MM.1S (cell line): ENCODE measurements around the gene EFCAB6.

Experiments used
- DNase-seq: peaks from one replicate; pipeline ENCODE4 v3.0.0-alpha.2; 2015
- H2AFZ ChIP-seq: fragments of 300-600 bp; sonication (generic); 2 replicates; pipeline ENCODE4 v1.6.0; 2016; ENCODE audit warnings: antibody characterized with exemption, low read length
- H3F3A ChIP-seq: fragments of 300-600 bp; sonication (generic); 2 replicates; pipeline ENCODE4 v1.6.1; 2016; ENCODE audit warnings: mild to moderate bottlenecking, antibody characterized with exemption, low read length, moderate library complexity, mixed read lengths; ENCODE audit not compliant: insufficient read depth
- H3K27ac ChIP-seq: fragments of 300-600 bp; sonication (generic); 2 replicates; pipeline ENCODE4 v1.5.1; 2016; ENCODE audit warnings: mild to moderate bottlenecking, low read length
- H3K27me3 ChIP-seq: fragments of 300-600 bp; sonication (generic); replicated peaks from 2 replicates; pipeline ENCODE4 v1.6.0; 2016; ENCODE audit warnings: low read length; ENCODE audit not compliant: insufficient read depth
- H3K36me3 ChIP-seq: fragments of 300-600 bp; sonication (generic); replicated peaks from 2 replicates; pipeline ENCODE4 v1.6.1; 2016; ENCODE audit warnings: mild to moderate bottlenecking, low read length, mixed read lengths; ENCODE audit not compliant: insufficient read depth
- H3K4me1 ChIP-seq: fragments of 300-600 bp; sonication (generic); 2 replicates; pipeline ENCODE4 v1.6.1; 2016; ENCODE audit warnings: low read length, mixed read lengths
- H3K4me2 ChIP-seq: fragments of 300-600 bp; sonication (generic); 2 replicates; pipeline ENCODE4 v1.6.0; 2016; ENCODE audit warnings: low read depth, low read length
- H3K4me3 ChIP-seq: fragments of 300-600 bp; sonication (generic); 2 replicates; pipeline ENCODE4 v1.5.1; 2016; ENCODE audit warnings: low read length, mixed read lengths
- H3K79me2 ChIP-seq: fragments of 300-600 bp; sonication (generic); 2 replicates; pipeline ENCODE4 v1.6.1; 2016; ENCODE audit warnings: mixed run types, low read length, mixed read lengths
- H3K9ac ChIP-seq: fragments of 300-600 bp; sonication (generic); 2 replicates; pipeline ENCODE4 v1.6.1; 2016; ENCODE audit warnings: low read length, mixed read lengths
- H3K9me2 ChIP-seq: fragments of 300-600 bp; sonication (generic); replicated peaks from 2 replicates; pipeline ENCODE4 v1.6.1; 2016; ENCODE audit warnings: mild to moderate bottlenecking, low read length, mixed read lengths; ENCODE audit not compliant: insufficient read depth
- H3K9me3 ChIP-seq: fragments of 300-600 bp; sonication (generic); replicated peaks from 2 replicates; pipeline ENCODE4 v1.6.1; 2016; ENCODE audit warnings: mild to moderate bottlenecking, low read length, mixed read lengths; ENCODE audit not compliant: insufficient read depth
- H4K20me1 ChIP-seq: fragments of 300-600 bp; sonication (generic); 2 replicates; pipeline ENCODE4 v1.6.1; 2016; ENCODE audit warnings: mild to moderate bottlenecking, low read length, moderate library complexity, mixed read lengths; ENCODE audit not compliant: insufficient read depth
- CTCF ChIP-seq: fragments of 300-600 bp; sonication (generic); IDR thresholded peaks from 2 replicates; pipeline ENCODE4 v1.5.1; 2016; ENCODE audit warnings: antibody characterized with exemption, low read length, mixed read lengths
- EZH2 ChIP-seq: fragments of 300-600 bp; sonication (generic); optimal IDR thresholded peaks from 2 replicates; pipeline ENCODE3; 2017; ENCODE audit warnings: low read depth, mild to moderate bottlenecking, antibody characterized with exemption, low read length, mixed read lengths
- EZH2phosphoT487 ChIP-seq: fragments of 300-600 bp; sonication (generic); IDR thresholded peaks from 2 replicates; pipeline ENCODE4 v1.6.1; 2018; ENCODE audit warnings: antibody characterized with exemption, low read length

Gene EFCAB6

GRCh38 chr22:43553451-43554258 lies 258.4 kb downstream of the EFCAB6 start:
- H2AFZ ChIP-seq, result no peak overlapping the region
- DNase-seq, result no peak
- no peaks in the 10 kb centered on the region for H3K27me3 ChIP-seq
- H3F3A ChIP-seq, result peaks cover 26% of the 10 kb centered on the region
- TF ChIP-seq CTCF, result no peak
- TF ChIP-seq EZH2phosphoT487, result no peak
- no peak for TF ChIP-seq EZH2
- no peaks in the 10 kb centered on the region for H3K79me2 ChIP-seq
- H3K36me3 ChIP-seq, result no peaks in the 10 kb centered on the region
- no peaks in the 10 kb centered on the region for H3K9me3 ChIP-seq
- H3K4me2 ChIP-seq, result no peak overlapping the region
- H3K9me2 ChIP-seq, result no peaks in the 10 kb centered on the region
- H3K27ac ChIP-seq, result no peak overlapping the region
- no peak overlapping the region for H3K4me3 ChIP-seq
- no peaks in the 10 kb centered on the region for H4K20me1 ChIP-seq
- no peak overlapping the region for H3K9ac ChIP-seq
- peaks cover 34% of the 10 kb centered on the region for H3K4me1 ChIP-seq

GRCh38 chr22:43550672-43551071 lies 261.4 kb downstream of the EFCAB6 start:
- H3K9me2 ChIP-seq, result no peaks in the 10 kb centered on the region
- H3F3A ChIP-seq, result peaks cover 33% of the 10 kb centered on the region
- H3K4me1 ChIP-seq, result peaks cover 46% of the 10 kb centered on the region
- TF ChIP-seq CTCF (no peak), EZH2phosphoT487 (no peak), EZH2 (no peak)
- H2AFZ ChIP-seq, result 0 out of 2 replicates have a peak overlapping the region, but pooled peaks have one; percentile 11
- no peaks in the 10 kb centered on the region for H3K27me3 ChIP-seq
- no peak overlapping the region for H3K9ac ChIP-seq
- no peak overlapping the region for H3K4me3 ChIP-seq
- no peaks in the 10 kb centered on the region for H4K20me1 ChIP-seq
- peak overlapping the region; percentile 17; the same call in 1 of the 2 replicates for H3K4me2 ChIP-seq
- H3K27ac ChIP-seq, result peak overlapping the region; percentile 75; the same call in 1 of the 2 replicates
- no peak for DNase-seq
- no peaks in the 10 kb centered on the region for H3K9me3 ChIP-seq
- H3K79me2 ChIP-seq, result no peaks in the 10 kb centered on the region
- no peaks in the 10 kb centered on the region for H3K36me3 ChIP-seq

GRCh38 chr22:43550024-43550620 lies 262.0 kb downstream of the EFCAB6 start:
- Histone ChIP-seq H3K4me2 (peak overlapping the region; percentile 17; the same call in 1 of the 2 replicates), H3K4me3 (no peak overlapping the region), H3K79me2 (no peaks in the 10 kb centered on the region), H2AFZ (peak overlapping the region; percentile 11; the same call in 1 of the 2 replicates), H3K27ac (peak overlapping the region; percentile 75), H3K36me3 (no peaks in the 10 kb centered on the region), H3K27me3 (no peaks in the 10 kb centered on the region), H4K20me1 (no peaks in the 10 kb centered on the region), H3K4me1 (peaks cover 52% of the 10 kb centered on the region), H3K9me3 (no peaks in the 10 kb centered on the region), H3K9ac (0 out of 2 replicates have a peak overlapping the region, but pooled peaks have one; percentile 2), H3K9me2 (no peaks in the 10 kb centered on the region), H3F3A (peaks cover 34% of the 10 kb centered on the region)
- no peak for TF ChIP-seq EZH2phosphoT487
- no peak for TF ChIP-seq EZH2
- TF ChIP-seq CTCF, result no peak
- DNase-seq, result peak; percentile 89
